H4 (cell line): ENCODE results near the gene CFTR. TPM values are rescaled to one million over a fixed set of nuclear protein-coding genes. Genes with fewer than 3 reads are reported as not detected.
"Not testable (repeated sequence)": the region's sequence is repeated elsewhere in the genome, so short reads cannot be mapped to it uniquely, and the experiment has no call there.

Experiments
- DNase-seq: peaks from one replicate; pipeline ENCODE4 v3.0.0-alpha.2; 2015; ENCODE audit warnings: low spot score
- total RNA-seq: library from RNA; depleted of rRNA; stranded (reverse); fragments of >200 nt; shearing (Covaris generic); gene quantifications from 2 replicates; pipeline ENCODE4 v1.2.3, GENCODE V29; 2014; rRNA removed

Gene CFTR
- total RNA-seq, 1 experiment from 2014 or later, result not detected

DNA sequence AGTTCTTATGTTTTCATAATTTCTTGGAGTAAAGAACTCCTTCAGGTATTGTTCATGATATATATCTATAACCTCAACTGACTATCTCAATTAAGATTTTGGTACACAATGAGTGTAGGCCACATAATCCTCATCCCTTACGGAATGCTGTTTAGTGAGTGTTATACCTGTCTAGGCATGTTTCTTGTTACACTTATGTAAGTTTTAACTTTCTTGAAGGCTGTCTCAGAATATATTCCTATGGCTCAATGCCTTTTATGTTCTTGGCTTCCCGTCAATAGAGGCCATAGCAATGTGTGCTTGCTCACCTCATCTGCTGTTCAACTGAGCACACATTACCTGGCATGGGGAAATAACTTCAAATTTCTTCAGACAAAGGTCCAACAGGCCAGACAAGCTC is 208.3 kb downstream of the CFTR start:
- DNase-seq, result no peak

DNA sequence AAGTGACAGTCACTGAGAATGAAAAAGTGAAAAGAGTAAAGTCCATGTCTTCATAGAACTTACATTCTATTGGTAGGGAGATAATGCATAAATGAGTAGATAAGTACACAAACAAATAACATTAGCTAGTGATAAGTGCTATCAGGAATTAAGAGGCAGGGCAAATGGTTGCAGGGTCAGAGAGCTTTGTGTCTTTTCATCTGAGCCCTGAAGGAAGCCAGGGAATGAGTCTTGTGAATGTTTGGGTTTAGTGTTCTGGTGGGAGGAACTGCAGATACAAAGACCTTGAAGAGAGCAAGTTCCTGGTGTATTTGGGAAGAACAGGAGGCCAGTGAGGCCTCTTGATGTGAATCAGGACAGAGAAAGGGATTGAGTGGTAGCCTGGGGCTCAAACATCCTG is 209.6 kb downstream of the CFTR start:
- DNase-seq, result no peak

DNA sequence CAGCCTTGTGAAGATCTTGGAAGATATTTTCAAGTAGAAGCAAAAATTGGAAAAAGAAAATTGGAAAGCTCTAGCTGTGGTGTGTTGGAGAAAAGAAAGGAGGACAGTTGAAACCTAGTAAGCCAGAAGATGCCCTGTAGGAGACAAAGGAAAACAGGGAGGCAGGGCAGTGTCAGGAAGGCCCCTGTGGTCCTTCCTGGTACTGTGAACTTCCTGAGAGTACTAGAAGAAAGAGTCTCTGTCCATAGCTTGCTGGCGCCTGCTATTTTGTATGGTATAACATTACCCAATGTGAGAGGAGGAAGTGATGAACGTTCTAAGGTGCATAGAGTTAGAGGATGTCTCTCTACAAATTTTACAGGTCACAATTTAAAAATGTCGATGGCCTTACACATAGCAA is 210.3 kb downstream of the CFTR start:
- no peak for DNase-seq

DNA sequence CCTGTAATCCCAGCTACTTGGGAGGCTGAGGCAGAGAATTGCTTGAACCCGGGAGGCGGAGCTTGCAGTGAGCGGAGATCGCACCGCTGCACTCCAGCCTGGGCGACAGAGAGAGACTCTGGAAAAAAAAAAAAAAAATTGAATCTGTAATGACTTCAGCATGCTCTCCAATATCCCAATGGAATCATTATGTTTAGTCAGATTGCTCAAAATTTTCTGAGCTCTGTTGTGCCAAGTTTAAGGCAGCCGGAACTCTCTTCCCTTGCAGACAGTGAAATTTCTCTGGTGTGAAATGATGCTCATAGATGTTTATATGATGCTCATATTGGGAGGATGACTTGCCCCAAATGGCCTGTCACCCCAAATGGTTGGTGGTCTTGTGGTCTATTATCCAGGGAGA is 212.5 kb downstream of the CFTR start:
- no peak for DNase-seq

DNA sequence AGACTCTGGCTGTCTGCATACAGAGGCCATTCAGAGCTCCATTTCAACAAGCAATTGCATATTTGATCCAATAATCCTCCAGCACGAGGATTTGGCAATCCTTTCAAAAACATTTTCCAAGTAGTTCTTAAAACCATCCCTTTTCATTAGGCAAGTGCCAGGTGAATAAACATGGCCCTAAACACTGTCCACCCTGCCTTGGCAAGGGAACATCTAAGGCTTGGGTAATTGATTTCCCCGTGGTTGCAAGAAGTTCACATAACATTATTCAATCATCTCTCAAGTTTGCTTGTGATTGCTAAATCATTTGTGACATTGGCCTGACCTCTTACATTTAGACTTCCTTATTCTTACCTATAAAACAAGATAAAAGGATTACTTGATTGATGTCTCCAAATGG is 218.2 kb downstream of the CFTR start:
- no peak for DNase-seq

DNA sequence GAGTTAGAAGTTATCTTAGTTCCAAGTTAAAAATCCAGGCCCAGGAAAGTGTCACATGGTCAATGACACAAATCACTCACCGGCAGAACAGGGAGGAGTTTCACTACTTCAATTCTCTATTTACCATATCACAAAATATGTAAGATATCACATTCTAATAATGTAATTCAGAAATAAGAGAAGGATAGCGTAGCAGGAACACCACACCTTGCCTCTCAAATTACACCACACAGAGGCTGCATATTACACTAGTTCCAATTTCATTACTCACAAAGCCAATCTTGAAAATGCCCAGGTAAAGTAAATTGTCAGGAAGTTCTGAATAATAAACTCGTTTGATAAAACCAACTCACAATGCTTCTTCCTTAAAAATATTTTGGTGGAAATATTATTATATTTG is 224.2 kb downstream of the CFTR start:
- no peak for DNase-seq

DNA sequence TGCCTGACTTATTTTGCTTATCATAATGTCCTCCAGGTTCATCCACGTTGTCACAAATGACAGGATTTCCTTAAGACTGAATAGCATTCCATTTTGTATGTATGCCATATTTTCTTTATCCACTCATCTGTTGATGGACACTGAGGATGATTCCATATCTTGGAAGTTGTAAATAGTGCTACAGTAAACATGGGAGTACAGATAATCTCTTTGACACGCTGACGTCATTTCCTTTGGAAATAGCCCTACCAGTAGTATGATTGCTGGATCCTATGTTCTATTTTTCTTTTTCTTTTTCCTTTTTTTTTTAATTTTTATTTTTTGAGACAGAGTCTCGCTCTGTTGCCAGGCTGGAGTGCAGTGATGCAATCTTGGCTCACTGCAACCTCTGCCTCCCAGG is 225.8 kb downstream of the CFTR start:
- DNase-seq, result no peak

DNA sequence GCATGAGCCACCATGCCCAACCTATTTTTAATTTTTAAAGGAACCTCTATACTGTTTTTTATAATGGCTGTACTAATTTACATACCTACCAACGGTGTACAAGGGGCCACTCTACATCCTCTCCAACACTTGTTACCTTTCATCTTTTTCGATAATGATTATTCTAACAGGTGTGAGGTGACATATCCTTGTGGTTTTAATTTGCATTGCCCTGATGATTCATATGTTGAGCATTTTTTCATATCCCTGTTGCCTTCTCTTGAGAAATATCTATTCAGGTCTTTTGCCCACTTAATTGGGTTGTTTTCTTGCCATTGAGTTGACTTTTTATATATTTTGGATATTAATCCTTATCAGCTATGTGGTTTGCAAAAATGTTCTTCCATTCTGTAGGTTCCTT is 226.4 kb downstream of the CFTR start:
- no peak for DNase-seq

DNA sequence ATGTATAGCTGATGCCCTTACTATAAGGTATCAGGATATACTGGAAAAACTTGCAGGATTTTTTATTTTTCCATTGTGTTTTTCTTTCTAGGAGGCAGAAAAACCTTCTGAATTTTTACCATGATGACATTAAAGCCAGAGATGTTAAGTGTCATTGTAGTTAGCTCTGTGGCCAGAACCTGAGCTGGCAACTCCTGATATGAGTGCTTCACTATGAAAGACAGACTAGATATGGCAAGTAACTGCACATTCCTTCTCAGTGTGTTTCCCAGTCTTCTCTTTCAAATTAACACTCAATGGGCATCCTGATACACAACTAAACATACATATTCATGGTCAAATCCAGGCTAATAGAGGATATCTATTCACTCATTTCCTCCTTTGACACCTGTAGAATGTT is 227.3 kb downstream of the CFTR start:
- no peak for DNase-seq

DNA sequence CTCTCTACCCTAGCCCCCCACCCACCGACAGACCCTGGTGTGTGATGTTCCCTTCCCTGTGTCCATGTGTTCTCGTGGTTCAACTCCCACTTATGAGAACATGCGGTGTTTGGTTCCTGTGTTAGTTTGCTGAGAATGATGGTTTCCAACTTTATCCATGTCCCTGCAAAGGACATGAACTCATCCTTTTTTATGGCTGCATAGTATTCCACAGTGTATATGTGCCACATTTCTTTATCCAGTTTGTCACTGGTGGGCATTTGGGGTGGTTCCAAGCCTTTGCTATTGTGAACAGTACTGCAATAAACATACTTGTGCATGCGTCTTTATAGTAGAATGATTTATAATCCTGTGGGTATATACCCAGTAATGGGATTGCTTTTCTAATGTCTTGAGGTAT is 228.3 kb downstream of the CFTR start:
- not testable (repeated sequence) for DNase-seq

DNA sequence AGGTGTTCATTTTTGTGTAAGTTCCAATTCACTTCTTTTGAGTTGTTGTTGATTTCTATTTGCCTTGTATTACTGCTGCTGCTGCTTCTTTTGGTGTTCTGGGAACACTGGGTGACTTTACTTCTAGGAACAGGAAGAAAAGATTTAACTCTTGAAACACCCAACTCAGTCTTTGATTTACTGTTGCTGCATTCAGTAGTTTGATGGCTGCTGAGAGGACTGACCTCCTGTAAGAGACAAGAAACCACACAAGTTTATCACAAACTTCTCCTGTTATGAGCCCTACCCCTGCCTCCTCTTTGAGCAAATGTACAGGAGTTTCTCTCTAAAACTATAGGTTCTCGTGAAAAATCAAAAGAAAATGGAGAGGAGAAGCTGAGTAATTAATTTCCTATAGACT is 231.7 kb downstream of the CFTR start:
- no peak for DNase-seq

DNA sequence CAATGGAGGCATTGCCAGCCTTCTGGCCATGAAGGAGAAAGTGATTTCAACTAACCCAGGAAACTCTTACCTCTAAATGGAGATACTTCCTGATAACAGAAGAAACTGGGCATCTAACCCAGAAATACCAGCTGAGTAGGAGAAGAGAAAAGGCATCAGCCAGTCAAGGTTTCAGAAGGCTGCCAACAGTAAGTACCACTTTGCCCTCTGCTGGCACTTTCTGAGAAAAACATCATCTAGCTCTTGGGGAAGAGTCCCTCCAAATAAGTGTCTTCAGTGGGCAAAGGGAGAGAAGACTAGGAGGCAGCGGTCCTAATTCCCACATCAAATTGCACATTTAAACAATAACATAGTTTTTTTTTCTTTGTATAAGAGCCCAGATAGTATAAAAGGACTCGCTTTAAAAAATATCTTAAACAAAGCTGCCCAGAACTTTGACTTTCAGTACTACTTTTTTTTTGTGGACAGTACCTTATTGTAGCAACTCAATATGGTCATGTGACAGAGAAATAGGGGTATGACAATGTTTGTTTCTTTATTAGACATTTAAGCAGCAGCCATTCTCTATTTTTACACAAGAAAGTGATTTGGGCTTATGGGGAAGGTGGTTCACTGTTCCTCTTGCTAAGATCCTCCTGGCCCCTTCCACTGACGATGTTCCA is 236.1 kb downstream of the CFTR start:
- peak; percentile 81 for DNase-seq

DNA sequence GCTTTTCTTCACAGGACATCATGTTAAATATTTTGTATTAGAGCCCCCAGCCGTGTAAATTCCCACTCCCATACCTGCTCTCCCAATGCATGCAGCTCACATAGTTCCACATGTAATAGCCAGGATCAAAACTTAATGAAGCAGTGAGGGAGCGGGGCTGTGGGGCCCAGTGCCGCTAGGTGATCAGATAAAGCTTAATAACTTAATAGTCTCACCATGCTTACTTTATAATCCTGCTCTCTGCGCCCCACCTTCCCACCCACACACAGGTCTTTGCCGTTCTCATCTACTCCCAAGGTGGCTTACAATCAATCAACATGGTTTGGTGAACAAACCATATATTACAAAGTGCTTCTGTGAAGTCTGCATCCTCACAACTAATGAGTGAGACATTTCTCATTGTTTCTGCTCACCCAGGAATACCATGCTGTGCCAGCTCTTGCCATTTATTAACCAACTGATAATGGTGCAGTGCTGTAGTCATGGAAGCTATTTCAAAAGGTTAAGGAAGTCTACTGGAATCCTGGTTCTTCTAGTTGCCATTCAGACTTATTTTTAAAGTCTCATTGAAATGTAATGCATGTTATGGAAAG is 237.0 kb downstream of the CFTR start:
- no peak for DNase-seq

DNA sequence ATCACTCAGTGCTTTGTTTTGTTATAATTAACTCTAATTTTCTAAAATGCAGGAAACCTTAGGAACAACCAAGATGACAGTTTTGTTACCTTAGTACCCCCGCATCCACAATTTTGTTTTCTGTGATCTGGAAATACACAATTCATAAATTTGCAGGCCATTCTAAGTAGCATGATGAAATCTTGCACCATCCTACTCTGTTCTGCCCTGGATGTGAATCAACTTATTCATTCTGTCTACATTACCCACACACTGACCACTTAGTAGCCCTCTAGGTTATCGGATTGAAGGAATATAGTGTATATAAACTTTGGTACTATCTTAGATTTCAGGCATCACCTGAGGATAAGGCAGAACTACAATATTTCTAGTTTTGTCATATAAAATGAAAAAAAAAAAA is 237.5 kb downstream of the CFTR start:
- DNase-seq, result no peak

Other genes with a start within 250 kb of the CFTR start
- gene WNT2, start 157.0 kb upstream of the CFTR start, total RNA-seq, result not detected in 2 replicates
- gene ASZ1, start 52.5 kb upstream of the CFTR start, total RNA-seq, result 0.14 TPM in 1 of 2 replicates, not detected in the other